Endothelial cell of umbilical vein (primary cell): ENCODE results near the gene CXCR6. TPM values are rescaled to one million over a fixed set of nuclear protein-coding genes. Genes with fewer than 3 reads are reported as not detected.

Experiments used
- BruUV-seq: library from RNA; stranded (reverse); fragments of 400-500 nt; replicated peaks from 2 replicates; lab custom pipeline; 2021; lab: Mats Ljungman, UMichigan
- CTCF ChIA-PET: fragments of 300-600, 350-600 bp; sonication (Branson Sonifier 250); formaldehyde crosslinking; loops from one replicate; lab custom pipeline; 2021; ENCODE audit warnings: antibody characterized with exemption, inconsistent platforms; lab: Charles Lee
- POLR2A ChIA-PET: fragments of 300-600, 350-600 bp; sonication (Branson Sonifier 250); formaldehyde crosslinking; loops from one replicate; lab custom pipeline; 2021; ENCODE audit warnings: antibody characterized with exemption, inconsistent platforms; lab: Charles Lee
- DNase-seq: peaks from one replicate; pipeline ENCODE4 v3.0.0-alpha.2; 2011; ENCODE audit warnings: low read depth, low spot score
- FAIRE-seq: peaks from 2 replicates; lab custom pipeline; 2011; peaks lifted over from hg19 to GRCh38; lab: Jason Lieb, UNC
- H2AFZ ChIP-seq: 2 replicates; pipeline ENCODE4 v1.6.0; 2012; ENCODE audit warnings: low read depth, low read length, control low read depth, inconsistent platforms
- H3K27ac ChIP-seq: 2 replicates; pipeline ENCODE4 v1.5.1; 2011; ENCODE audit warnings: low read depth, mild to moderate bottlenecking, control low read depth, low read length, moderate library complexity; ENCODE audit not compliant: insufficient read depth
- H3K27me3 ChIP-seq, 2 experiments: 2 replicates each; pipeline versions ENCODE4 v1.6.0 to v1.6.1; 2011; ENCODE audit warnings: low read length in 2 of 2, mixed read lengths in 1 of 2; ENCODE audit not compliant: control insufficient read depth in 2 of 2, insufficient read depth in 2 of 2
- H3K36me3 ChIP-seq, 2 experiments: 2 replicates in 1 of 2; 3 replicates in 1 of 2; pipeline ENCODE4 v1.5.1; 2011; ENCODE audit warnings: low read length in 2 of 2, mild to moderate bottlenecking in 1 of 2, moderate library complexity in 1 of 2; ENCODE audit not compliant: control insufficient read depth in 2 of 2, insufficient read depth in 2 of 2; ENCODE audit errors: extremely low read depth in 1 of 2
- H3K4me1 ChIP-seq: 3 replicates; pipeline ENCODE4 v1.5.1; 2011; ENCODE audit warnings: mild to moderate bottlenecking, low read length; ENCODE audit not compliant: control insufficient read depth, insufficient read depth; ENCODE audit errors: extremely low read depth
- H3K4me2 ChIP-seq: 2 replicates; pipeline ENCODE4 v1.6.1; 2011; ENCODE audit warnings: low read length, control low read depth, mixed read lengths; ENCODE audit not compliant: insufficient read depth
- H3K4me3 ChIP-seq, 3 experiments: fragments of 200-600 bp in 1 of 3; sonication (generic), shearing (Covaris generic) in 1 of 3; replicated peaks in 1 of 3; 2 replicates each; pipeline ENCODE4 v1.5.1; 2011 to 2016; ENCODE audit warnings: control low read depth in 3 of 3, low read length in 3 of 3, mild to moderate bottlenecking in 2 of 3, inconsistent platforms in 1 of 3, low read depth in 1 of 3, moderate library complexity in 1 of 3; ENCODE audit not compliant: insufficient read depth in 1 of 3
- H3K79me2 ChIP-seq: 2 replicates; pipeline ENCODE4 v1.6.0; 2012; ENCODE audit warnings: low read length, inconsistent platforms; ENCODE audit not compliant: control insufficient read depth, insufficient read depth
- H3K9ac ChIP-seq: replicated peaks from 2 replicates; pipeline ENCODE3; 2011; ENCODE audit warnings: low read length, control low read depth; ENCODE audit not compliant: insufficient read depth; ENCODE audit errors: extremely low read depth
- H3K9me1 ChIP-seq: replicated peaks from 3 replicates; pipeline ENCODE4 v1.6.0; 2011; ENCODE audit warnings: mild to moderate bottlenecking, low read length; ENCODE audit not compliant: control insufficient read depth, insufficient read depth; ENCODE audit errors: extremely low read depth
- H3K9me3 ChIP-seq: replicated peaks from 2 replicates; pipeline ENCODE4 v1.5.1; 2012; ENCODE audit warnings: low read length, inconsistent platforms; ENCODE audit not compliant: control insufficient read depth, insufficient read depth
- H4K20me1 ChIP-seq: replicated peaks from 2 replicates; pipeline ENCODE3; 2011; ENCODE audit warnings: mild to moderate bottlenecking, low read length; ENCODE audit not compliant: control insufficient read depth, insufficient read depth; ENCODE audit errors: extremely low read depth
- EZH2 ChIP-seq: IDR thresholded peaks from 2 replicates; pipeline ENCODE4 v1.6.1; 2012; ENCODE audit warnings: borderline replicate concordance, low read depth, mild to moderate bottlenecking, moderate library complexity, low read length, inconsistent platforms; ENCODE audit not compliant: severe bottlenecking
- POLR2A ChIP-seq: IDR thresholded peaks from 2 replicates; pipeline ENCODE4 v1.6.1; 2012; ENCODE audit warnings: low read depth, mild to moderate bottlenecking, control low read depth, low read length
- POLR2AphosphoS5 ChIP-seq: IDR thresholded peaks from 2 replicates; pipeline ENCODE4 v1.6.1; 2012; ENCODE audit warnings: low read depth, mild to moderate bottlenecking, control low read depth, low read length, moderate library complexity; ENCODE audit not compliant: insufficient read depth
- dilution Hi-C: fragments of 300-500 bp; cut with MboI; formaldehyde crosslinking; loops from one replicate; pipeline ENCODE4 v1.15.0; 2019; ENCODE audit warnings: low sequenced_read_pairs; ENCODE audit not compliant: extremely low pct_ligation_motif_present
- intact Hi-C: fragments of 100-400 bp; cut with micrococcal nuclease; formaldehyde crosslinking; loops from one replicate; pipeline ENCODE4 v1.10.0; 2022
- polyA plus RNA-seq, 4 experiments: library from polyadenylated mRNA; depleted of rRNA in 3 of 4; stranded (reverse) in 3 of 4; unstranded in 1 of 4; fragments of >200 nt; gene quantifications; 2 replicates each; pipeline versions ENCODE4 v1.2.1 to v1.2.3, GENCODE V29; 2011 to 2012; ENCODE audit warnings: missing spikeins in 1 of 4
- total RNA-seq: library from RNA; stranded (reverse); gene quantifications from 2 replicates; pipeline ENCODE4 v1.2.3, GENCODE V29; 2021
- TF ChIP-seq, protein P1 (sequence below): IDR thresholded peaks from 2 replicates; pipeline ENCODE4 v1.6.1; 2011; ENCODE audit not compliant: insufficient read depth, insufficient read length
- TF ChIP-seq, protein P2 (sequence below), 2 donors: IDR thresholded peaks; 1 replicate in 1 of 2; 2 replicates in 1 of 2; pipeline ENCODE4 v1.5.1; 2011; ENCODE audit warnings: low read length in 2 of 2, mild to moderate bottlenecking in 2 of 2, moderate library complexity in 2 of 2, control low read depth in 1 of 2, inconsistent platforms in 1 of 2, low read depth in 1 of 2; ENCODE audit not compliant: insufficient read depth in 1 of 2; ENCODE audit errors: extremely low read depth in 1 of 2

Gene CXCR6
- total and polyA plus RNA-seq, 2 donors (not counting 3 experiments of a cell fraction or from before 2014, with no cell fraction given) = not detected

DNA sequence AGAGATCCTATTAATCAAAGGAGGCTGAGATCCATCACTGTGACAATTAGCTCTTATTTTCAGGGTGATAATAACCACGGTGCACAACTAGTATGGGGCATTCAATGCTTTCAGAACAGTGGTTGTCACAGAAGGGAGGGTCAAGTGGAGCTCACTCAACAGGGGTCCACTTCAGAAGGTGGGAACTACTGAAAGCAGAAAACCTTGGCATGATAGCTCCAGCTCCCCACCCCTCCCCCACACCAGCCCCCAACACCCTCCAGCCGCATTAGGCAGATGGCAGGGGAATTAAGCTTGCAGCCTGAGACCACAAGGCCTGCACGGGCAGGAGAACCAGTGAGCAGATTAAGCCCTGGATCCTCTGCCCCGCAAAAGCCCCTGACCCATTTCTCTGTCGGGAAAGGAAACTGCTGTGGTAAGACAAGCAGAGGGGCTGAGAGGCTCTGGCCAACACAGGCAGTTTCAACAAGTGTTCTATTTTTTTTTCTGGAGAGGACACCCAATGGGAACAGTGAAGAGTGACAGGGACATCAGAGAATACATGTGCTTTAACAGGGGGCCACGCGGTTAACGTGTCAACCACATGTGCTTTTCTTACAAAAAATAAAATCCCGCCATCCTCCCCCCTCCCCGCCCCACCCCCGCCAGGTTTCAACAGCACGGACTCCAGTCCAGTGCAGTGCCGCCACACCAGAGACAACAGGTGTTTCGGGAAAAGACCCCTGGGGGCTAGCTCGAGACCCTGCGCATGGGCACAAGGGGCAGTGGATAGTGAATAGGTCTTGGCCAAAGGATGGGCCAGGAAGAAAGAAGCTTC is 51.4 kb downstream of the CXCR6 start:
- peak; percentile 18 for FAIRE-seq
- POLR2A ChIA-PET = no interaction called here
- CTCF ChIA-PET = no interaction called here

DNA sequence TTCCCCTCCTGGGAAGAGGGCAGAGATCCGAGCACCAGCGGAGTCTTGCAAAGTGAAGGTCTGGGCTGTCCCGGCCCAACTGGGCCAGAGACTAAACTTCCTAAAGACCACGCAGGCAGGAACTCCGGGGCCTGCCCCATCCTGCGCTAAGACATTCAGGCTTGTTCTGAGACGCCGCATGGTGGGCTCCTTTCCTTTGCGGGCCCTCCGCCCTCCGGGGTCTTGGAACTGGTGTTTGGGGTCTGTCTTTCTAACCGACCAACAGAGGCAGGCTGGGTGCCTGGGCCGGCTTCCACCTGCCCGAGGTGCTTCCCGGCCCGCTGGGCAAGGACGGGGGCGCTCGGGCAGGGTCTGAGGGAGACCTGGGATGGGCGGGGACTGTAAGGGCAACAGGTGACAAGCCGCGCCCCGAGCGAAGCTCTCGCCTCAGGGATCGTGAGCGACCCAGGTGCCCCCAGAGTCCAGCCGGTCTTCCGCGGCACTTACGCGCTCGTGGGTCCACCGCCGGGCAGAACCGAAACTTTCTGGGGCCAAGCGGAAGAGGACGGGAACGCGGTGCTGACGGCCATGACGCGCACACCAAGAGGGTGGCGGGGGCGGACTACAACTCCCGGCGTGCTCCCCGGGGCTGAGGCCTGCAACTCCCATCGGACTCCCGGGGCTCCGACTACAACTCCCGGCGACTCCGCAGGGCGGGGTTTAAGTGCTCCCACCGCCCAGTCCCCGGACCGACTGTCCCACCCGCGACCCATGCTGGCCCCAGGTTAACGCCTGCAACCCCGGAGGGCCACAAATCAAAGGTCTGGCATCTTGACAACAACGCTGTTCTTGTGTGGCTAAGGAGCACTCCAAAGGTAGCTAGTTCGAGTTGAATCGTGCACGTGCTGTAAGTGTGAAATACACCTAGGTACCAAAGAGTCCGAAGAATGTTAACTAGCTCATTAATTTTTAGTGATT is 52.2 kb downstream of the CXCR6 start, which contains the start of gene FYCO1:
Gene FYCO1 (minus strand): TSS at position 589 of the 957 bp plus-strand sequence. CDS start 10,914 bp downstream, outside the sequence.
- FAIRE-seq (peak; percentile 90), DNase-seq (peak; percentile 88)
- ChIA-PET POLR2A (no interaction called here), CTCF (interaction anchor here (1.1 to 2.2 kb wide), 3 partner anchors 83 to 431 kb away, joined by 3 to 8 read pairs (median 3); no protein-coding TSS in a partner anchor)
- peak within 1 kb of the TSS; percentile 44 for H3K27ac ChIP-seq
- peak within 1 kb of the TSS; percentile 88 for H3K9ac ChIP-seq
- no peaks in the 10 kb centered on the region for H4K20me1 ChIP-seq
- dilution Hi-C loops = no loop called here
- intact Hi-C loops = loop anchor here (1.0 to 5.0 kb wide), 3 partner anchors 8 to 417 kb away; no protein-coding TSS in a partner anchor
- H3K9me1 ChIP-seq = no peaks in the 10 kb centered on the region
- peaks cover 27% of the 10 kb centered on the region for H3K79me2 ChIP-seq
- H3K4me3 ChIP-seq = peak within 1 kb of the TSS; percentile 85 to 97 (median 97)
- H3K4me1 ChIP-seq = peaks cover 7% of the 10 kb centered on the region
- peaks cover 0 to 2% of the 10 kb centered on the region in 2 experiments for H3K27me3 ChIP-seq
- H3K9me3 ChIP-seq = no peaks in the 10 kb centered on the region
- H3K4me2 ChIP-seq = peak within 1 kb of the TSS; percentile 89
- BruUV-seq = TSS peak; percentile 82
- TF ChIP-seq POLR2A (peak; percentile 71), EZH2 (no peak), POLR2AphosphoS5 (peak; percentile 74)
- TF ChIP-seq, protein P1, sequence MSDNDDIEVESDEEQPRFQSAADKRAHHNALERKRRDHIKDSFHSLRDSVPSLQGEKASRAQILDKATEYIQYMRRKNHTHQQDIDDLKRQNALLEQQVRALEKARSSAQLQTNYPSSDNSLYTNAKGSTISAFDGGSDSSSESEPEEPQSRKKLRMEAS = no peak
- TF ChIP-seq, protein P2, sequence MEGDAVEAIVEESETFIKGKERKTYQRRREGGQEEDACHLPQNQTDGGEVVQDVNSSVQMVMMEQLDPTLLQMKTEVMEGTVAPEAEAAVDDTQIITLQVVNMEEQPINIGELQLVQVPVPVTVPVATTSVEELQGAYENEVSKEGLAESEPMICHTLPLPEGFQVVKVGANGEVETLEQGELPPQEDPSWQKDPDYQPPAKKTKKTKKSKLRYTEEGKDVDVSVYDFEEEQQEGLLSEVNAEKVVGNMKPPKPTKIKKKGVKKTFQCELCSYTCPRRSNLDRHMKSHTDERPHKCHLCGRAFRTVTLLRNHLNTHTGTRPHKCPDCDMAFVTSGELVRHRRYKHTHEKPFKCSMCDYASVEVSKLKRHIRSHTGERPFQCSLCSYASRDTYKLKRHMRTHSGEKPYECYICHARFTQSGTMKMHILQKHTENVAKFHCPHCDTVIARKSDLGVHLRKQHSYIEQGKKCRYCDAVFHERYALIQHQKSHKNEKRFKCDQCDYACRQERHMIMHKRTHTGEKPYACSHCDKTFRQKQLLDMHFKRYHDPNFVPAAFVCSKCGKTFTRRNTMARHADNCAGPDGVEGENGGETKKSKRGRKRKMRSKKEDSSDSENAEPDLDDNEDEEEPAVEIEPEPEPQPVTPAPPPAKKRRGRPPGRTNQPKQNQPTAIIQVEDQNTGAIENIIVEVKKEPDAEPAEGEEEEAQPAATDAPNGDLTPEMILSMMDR (IDR thresholded peaks at IDR 0.05; ENCODE audit: extremely low read depth in 1 of 2, insufficient read depth in 1 of 2, low read depth in 1 of 2, low read length in 2 of 2) = no peak
- H3K36me3 ChIP-seq = no peaks in the 10 kb centered on the region
- peak within 1 kb of the TSS; percentile 98 for H2AFZ ChIP-seq

More for the DNA sequence above, 51.4 kb downstream of the CXCR6 start:
- Histone ChIP-seq H3K9ac (peak overlapping the region; percentile 88), H3K4me2 (peak overlapping the region; percentile 89), H4K20me1 (no peaks in the 10 kb centered on the region), H3K9me3 (no peaks in the 10 kb centered on the region), H3K4me1 (peaks cover 7% of the 10 kb centered on the region), H3K27me3 (peaks cover 0 to 2% of the 10 kb centered on the region in 2 experiments), H2AFZ (peak overlapping the region; percentile 98), H3K27ac (peak overlapping the region; percentile 44), H3K9me1 (no peaks in the 10 kb centered on the region), H3K79me2 (peaks cover 27% of the 10 kb centered on the region), H3K4me3 (peak overlapping the region; percentile 85 to 97 (median 97)), H3K36me3 (no peaks in the 10 kb centered on the region)
- dilution Hi-C loops = no loop called here
- no TSS peak for BruUV-seq
- no peak for DNase-seq
- TF ChIP-seq, protein P1 = peak; percentile 67
- TF ChIP-seq EZH2 = no peak
- intact Hi-C loops = loop anchor here (1.0 to 5.0 kb wide), 3 partner anchors 7 to 418 kb away; no protein-coding TSS in a partner anchor
